HL-60 (cell line): ENCODE measurements around the gene SENP1.

Experiments
- DNase-seq, 2 experiments: peaks; one replicate each; pipeline ENCODE4 v3.0.0-alpha.2; 2010 to 2020; ENCODE audit warnings: low read depth in 1 of 2, low spot score in 1 of 2
- H3K27ac ChIP-seq: fragments of 250-450 bp; sonication (Bioruptor Pico); replicated peaks from 2 replicates; pipeline ENCODE4 v1.5.1; 2020; ENCODE audit warnings: mild to moderate bottlenecking, moderate library complexity
- H3K27me3 ChIP-seq: fragments of 250-450 bp; sonication (Bioruptor Pico); 2 replicates; pipeline ENCODE4 v1.5.1; 2021; ENCODE audit warnings: mild to moderate bottlenecking, moderate library complexity; ENCODE audit not compliant: insufficient read depth, poor library complexity, severe bottlenecking
- H3K4me3 ChIP-seq: replicated peaks from 2 replicates; pipeline ENCODE4 v1.5.1; 2011; ENCODE audit warnings: mild to moderate bottlenecking, control low read depth, low read length; ENCODE audit not compliant: insufficient read depth
- GABPA ChIP-seq: IDR thresholded peaks from 2 replicates; pipeline ENCODE4 v1.6.1; 2012; ENCODE audit warnings: low read depth
- POLR2AphosphoS5 ChIP-seq: IDR thresholded peaks from 2 replicates; pipeline ENCODE4 v1.6.1; 2012; ENCODE audit warnings: low read depth
- SPI1 ChIP-seq: IDR thresholded peaks from 2 replicates; pipeline ENCODE4 v1.6.1; 2012; ENCODE audit warnings: low read depth, mild to moderate bottlenecking, borderline replicate concordance
- TF ChIP-seq, protein P1 (sequence below): IDR thresholded peaks from 2 replicates; pipeline ENCODE4 v1.6.1; 2012; ENCODE audit warnings: low read depth; ENCODE audit not compliant: insufficient replicate concordance
- TF ChIP-seq, protein P2 (sequence below): IDR thresholded peaks from one replicate; pipeline ENCODE4 v1.5.1; 2011; ENCODE audit warnings: low read length, control low read depth, inconsistent platforms; ENCODE audit not compliant: insufficient read depth

The SENP1 gene

DNA sequence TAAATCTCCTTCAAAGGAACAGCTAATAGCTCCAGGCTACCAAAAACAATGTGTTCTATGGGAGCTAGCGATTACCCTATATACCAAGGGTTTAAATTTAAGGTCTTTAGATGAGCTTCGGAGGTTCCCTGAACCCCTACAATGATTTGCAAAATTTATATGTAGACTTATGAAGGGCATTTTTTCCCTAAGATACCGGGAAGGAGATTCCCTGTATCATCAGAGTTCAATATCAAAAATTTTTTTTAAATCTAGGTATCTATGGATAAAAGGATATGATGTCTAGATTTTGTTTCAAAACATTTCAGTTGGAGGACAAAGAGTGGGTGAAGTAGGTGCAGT, 83.7 kb downstream of the SENP1 start:
- DNase-seq: no peak

DNA sequence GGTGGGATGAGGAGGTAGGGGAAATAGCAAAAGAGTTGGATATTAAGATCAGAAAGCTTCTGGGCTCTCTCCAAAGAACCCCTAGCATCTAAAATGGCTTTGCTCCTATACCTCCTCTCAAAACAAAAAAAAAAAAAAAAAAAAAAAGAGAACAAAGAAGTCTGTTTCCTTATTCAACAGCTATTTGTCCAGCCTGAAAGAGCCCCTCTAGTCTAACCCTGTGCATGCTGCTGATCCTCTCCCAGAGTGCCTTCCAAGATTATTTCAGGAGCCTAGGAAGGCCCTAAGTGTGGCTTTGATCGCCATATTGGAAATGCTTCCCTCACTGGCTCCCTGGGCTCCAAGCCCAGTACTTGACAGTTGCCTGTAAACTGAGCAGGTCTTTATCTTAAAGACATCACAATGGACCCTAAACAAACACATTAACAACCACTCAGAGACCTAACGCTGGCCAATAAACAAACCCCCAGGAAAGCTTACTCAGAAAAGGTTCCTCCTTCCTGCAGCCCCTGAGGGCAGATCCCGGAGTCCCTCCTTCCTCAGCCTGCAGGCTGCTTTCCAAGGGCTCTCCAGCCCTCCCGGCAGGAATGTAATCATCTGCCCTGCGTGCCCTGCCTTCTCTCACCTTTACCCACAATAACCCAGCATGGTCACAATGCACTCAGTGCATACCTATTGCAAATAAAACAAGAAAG, 84.2 kb downstream of the SENP1 start:
- Histone ChIP-seq H3K27ac (no peak overlapping the region), H3K4me3 (no peak overlapping the region), H3K27me3 (peaks cover 3% of the 10 kb centered on the region)
- DNase-seq: no peak
- no peak for TF ChIP-seq SPI1
- TF ChIP-seq, protein P1, sequence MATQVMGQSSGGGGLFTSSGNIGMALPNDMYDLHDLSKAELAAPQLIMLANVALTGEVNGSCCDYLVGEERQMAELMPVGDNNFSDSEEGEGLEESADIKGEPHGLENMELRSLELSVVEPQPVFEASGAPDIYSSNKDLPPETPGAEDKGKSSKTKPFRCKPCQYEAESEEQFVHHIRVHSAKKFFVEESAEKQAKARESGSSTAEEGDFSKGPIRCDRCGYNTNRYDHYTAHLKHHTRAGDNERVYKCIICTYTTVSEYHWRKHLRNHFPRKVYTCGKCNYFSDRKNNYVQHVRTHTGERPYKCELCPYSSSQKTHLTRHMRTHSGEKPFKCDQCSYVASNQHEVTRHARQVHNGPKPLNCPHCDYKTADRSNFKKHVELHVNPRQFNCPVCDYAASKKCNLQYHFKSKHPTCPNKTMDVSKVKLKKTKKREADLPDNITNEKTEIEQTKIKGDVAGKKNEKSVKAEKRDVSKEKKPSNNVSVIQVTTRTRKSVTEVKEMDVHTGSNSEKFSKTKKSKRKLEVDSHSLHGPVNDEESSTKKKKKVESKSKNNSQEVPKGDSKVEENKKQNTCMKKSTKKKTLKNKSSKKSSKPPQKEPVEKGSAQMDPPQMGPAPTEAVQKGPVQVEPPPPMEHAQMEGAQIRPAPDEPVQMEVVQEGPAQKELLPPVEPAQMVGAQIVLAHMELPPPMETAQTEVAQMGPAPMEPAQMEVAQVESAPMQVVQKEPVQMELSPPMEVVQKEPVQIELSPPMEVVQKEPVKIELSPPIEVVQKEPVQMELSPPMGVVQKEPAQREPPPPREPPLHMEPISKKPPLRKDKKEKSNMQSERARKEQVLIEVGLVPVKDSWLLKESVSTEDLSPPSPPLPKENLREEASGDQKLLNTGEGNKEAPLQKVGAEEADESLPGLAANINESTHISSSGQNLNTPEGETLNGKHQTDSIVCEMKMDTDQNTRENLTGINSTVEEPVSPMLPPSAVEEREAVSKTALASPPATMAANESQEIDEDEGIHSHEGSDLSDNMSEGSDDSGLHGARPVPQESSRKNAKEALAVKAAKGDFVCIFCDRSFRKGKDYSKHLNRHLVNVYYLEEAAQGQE: no peak
- TF ChIP-seq, protein P2, sequence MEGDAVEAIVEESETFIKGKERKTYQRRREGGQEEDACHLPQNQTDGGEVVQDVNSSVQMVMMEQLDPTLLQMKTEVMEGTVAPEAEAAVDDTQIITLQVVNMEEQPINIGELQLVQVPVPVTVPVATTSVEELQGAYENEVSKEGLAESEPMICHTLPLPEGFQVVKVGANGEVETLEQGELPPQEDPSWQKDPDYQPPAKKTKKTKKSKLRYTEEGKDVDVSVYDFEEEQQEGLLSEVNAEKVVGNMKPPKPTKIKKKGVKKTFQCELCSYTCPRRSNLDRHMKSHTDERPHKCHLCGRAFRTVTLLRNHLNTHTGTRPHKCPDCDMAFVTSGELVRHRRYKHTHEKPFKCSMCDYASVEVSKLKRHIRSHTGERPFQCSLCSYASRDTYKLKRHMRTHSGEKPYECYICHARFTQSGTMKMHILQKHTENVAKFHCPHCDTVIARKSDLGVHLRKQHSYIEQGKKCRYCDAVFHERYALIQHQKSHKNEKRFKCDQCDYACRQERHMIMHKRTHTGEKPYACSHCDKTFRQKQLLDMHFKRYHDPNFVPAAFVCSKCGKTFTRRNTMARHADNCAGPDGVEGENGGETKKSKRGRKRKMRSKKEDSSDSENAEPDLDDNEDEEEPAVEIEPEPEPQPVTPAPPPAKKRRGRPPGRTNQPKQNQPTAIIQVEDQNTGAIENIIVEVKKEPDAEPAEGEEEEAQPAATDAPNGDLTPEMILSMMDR: no peak
- TF ChIP-seq POLR2AphosphoS5: no peak

More for the DNA sequence above, 83.7 kb downstream of the SENP1 start:
- H3K27me3 ChIP-seq: peaks cover 3% of the 10 kb centered on the region
- TF ChIP-seq, protein P1: no peak
- no peak for TF ChIP-seq POLR2AphosphoS5
- no peak for TF ChIP-seq GABPA
- TF ChIP-seq, protein P2: no peak
- TF ChIP-seq SPI1: no peak
- no peak overlapping the region for H3K27ac ChIP-seq
- H3K4me3 ChIP-seq: no peak overlapping the region

DNA sequence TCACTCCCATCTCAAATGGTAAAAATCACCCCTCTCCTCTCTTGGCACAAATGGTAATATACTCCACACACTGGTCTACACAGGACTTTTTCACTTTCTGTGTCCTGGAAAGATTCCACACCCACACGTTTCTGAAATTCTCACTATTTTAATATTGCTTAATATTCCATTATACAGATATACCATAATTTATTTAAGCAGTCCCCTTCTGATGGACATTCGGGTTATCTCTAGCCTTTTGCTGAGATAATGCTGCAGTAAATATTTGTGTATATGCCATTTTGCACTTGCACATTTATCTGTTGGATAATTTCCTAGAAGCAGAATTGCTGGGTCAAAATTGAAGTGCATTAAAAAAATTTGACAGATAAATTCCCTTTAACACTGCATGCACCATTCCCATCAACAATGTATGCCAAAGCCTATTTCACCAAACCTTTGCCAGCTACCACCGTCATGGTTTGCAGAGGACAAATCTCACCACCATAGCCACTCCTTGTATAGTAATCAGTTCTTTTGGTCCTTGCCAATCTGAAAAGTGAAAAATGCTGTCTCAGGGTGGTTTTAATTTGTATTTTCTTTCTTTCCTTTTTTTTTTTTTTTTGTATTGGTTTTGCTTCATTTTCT, 86.1 kb downstream of the SENP1 start:
- Histone ChIP-seq H3K4me3 (no peak overlapping the region), H3K27ac (no peak overlapping the region), H3K27me3 (peaks cover 3% of the 10 kb centered on the region)
- no peak for DNase-seq
- TF ChIP-seq, protein P2: no peak
- TF ChIP-seq GABPA (no peak), POLR2AphosphoS5 (no peak), SPI1 (no peak)
- TF ChIP-seq, protein P1: no peak
